ENCODE data around the gene HAGH.

HAGH gene

DNA sequence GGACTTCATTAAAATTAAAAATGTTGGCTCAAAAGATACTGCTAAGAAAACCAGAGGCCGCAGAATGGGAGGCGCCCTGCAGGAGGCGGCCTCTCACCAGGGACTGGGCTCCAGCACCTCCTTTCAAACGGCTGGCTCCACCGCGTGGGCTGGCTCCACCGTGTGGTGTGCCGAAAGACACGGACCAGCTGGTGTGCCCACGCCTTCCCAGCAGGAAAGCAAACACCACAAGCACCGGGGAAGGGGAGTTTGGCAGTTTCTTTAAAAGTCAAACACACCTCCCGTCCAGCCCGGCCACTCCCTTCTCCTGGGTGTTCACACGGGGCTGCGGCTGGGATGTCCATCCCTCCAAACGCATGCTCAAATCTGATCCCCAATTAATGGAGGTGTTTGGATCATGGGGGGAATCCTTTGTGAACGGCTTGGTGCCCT lies 13.9 kb downstream of the HAGH start (continued):
- TF ChIP-seq, protein P1, sequence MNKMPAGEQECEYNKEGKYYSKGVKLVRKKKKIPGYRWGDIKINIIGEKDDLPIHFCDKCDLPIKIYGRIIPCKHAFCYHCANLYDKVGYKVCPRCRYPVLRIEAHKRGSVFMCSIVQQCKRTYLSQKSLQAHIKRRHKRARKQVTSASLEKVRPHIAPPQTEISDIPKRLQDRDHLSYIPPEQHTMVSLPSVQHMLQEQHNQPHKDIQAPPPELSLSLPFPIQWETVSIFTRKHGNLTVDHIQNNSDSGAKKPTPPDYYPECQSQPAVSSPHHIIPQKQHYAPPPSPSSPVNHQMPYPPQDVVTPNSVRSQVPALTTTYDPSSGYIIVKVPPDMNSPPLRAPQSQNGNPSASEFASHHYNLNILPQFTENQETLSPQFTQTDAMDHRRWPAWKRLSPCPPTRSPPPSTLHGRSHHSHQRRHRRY (tag by site-specific recombination; IDR thresholded peaks at IDR 0.05), result no peak
- TF ChIP-seq IKZF3 (tag by site-specific recombination; IDR thresholded peaks at IDR 0.05), result 0 out of 2 replicates have a peak, but pooled peaks have one; percentile 44
- TF ChIP-seq SP7 (tag by site-specific recombination; IDR thresholded peaks at IDR 0.05), result 0 out of 2 replicates have a peak, but pooled peaks have one; percentile 44
- no peak for TF ChIP-seq ZNF239 (tag by site-specific recombination; IDR thresholded peaks at IDR 0.05)
- TF ChIP-seq WT1 (tag by site-specific recombination; IDR thresholded peaks at IDR 0.05), result peak; percentile 89
- TF ChIP-seq ZNF280D (tag by site-specific recombination; IDR thresholded peaks at IDR 0.05), result no peak
- TF ChIP-seq ZNF274 (IDR thresholded peaks at IDR 0.05; ENCODE audit: low read length), result no peak
- no peak for TF ChIP-seq ZNF274 (tag by site-specific recombination; IDR thresholded peaks at IDR 0.05; ENCODE audit: borderline replicate concordance)
- no peak for TF ChIP-seq ZBTB7A (tag by site-specific recombination; IDR thresholded peaks at IDR 0.05; ENCODE audit: low read depth)
- no peak for TF ChIP-seq SALL2 (tag by site-specific recombination; IDR thresholded peaks at IDR 0.05; ENCODE audit: borderline replicate concordance)
- TF ChIP-seq EGR2 (tag by site-specific recombination; IDR thresholded peaks at IDR 0.05; ENCODE audit: low read depth), result peak; percentile 96
- no peak for TF ChIP-seq FEZF1 (tag by site-specific recombination; IDR thresholded peaks at IDR 0.05)
- TF ChIP-seq KLF10 (tag by site-specific recombination; IDR thresholded peaks at IDR 0.05), result peak; percentile 31; the same call in 1 of the 2 replicates
- 0 out of 2 replicates have a peak, but pooled peaks have one; percentile 33 for TF ChIP-seq KLF9 (tag by site-specific recombination; IDR thresholded peaks at IDR 0.05; ENCODE audit: low read depth)
- TF ChIP-seq, protein P2, sequence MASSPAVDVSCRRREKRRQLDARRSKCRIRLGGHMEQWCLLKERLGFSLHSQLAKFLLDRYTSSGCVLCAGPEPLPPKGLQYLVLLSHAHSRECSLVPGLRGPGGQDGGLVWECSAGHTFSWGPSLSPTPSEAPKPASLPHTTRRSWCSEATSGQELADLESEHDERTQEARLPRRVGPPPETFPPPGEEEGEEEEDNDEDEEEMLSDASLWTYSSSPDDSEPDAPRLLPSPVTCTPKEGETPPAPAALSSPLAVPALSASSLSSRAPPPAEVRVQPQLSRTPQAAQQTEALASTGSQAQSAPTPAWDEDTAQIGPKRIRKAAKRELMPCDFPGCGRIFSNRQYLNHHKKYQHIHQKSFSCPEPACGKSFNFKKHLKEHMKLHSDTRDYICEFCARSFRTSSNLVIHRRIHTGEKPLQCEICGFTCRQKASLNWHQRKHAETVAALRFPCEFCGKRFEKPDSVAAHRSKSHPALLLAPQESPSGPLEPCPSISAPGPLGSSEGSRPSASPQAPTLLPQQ (tag by site-specific recombination; IDR thresholded peaks at IDR 0.05), result peak; percentile 34; the same call in 1 of the 2 replicates
- TF ChIP-seq ZNF341 (tag by site-specific recombination; IDR thresholded peaks at IDR 0.05; ENCODE audit: low read depth), result 0 out of 2 replicates have a peak, but pooled peaks have one; percentile 12

DNA sequence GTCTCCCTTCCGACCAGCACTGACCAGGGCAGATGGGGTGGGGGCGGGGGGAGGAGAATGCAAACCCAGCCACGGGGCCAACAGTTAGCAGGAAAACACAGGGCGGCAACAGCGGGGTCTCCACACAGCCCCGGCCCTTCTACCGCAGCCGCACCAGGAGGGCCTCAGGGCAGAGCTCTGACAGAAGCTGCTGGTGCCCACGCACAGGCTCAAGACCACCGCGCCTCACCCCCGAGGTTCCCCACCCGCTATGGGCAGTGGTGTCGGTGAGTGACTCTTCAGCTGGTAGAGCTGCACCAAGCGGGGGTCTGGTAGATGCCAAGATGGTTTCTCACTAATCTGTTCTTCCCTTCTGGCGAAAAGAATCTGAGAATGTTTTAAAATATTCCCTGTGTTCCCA lies 16.1 kb downstream of the HAGH start:
- POLR2A ChIA-PET, result no interaction called here
- Histone ChIP-seq H3K9me3 (ENCODE audit: control insufficient read depth, insufficient read depth, low read depth, low read length) (no peaks in the 10 kb centered on the region), H3K4me3 (ENCODE audit: low read depth, low read length) (no peak overlapping the region), H3K4me1 (ENCODE audit: control insufficient read depth, insufficient read depth, low read length) (no peaks in the 10 kb centered on the region), H3K36me3 (ENCODE audit: control insufficient read depth in 2 of 2, insufficient read depth in 1 of 2, low read length in 2 of 2) (peaks cover 21 to 63% of the 10 kb centered on the region in 2 experiments; a peak in 2 of 3 replicates), H3K27ac (ENCODE audit: extremely low read depth, low read depth, low read length) (no peak overlapping the region)
- CTCF ChIA-PET, result interaction anchor here (0.6 to 1.3 kb wide), 5 partner anchors 23 to 98 kb away, joined by 3 to 4 read pairs (median 3); partner anchors contain the start of genes NUBP2 and SPSB3
- TF ChIP-seq, protein P3, sequence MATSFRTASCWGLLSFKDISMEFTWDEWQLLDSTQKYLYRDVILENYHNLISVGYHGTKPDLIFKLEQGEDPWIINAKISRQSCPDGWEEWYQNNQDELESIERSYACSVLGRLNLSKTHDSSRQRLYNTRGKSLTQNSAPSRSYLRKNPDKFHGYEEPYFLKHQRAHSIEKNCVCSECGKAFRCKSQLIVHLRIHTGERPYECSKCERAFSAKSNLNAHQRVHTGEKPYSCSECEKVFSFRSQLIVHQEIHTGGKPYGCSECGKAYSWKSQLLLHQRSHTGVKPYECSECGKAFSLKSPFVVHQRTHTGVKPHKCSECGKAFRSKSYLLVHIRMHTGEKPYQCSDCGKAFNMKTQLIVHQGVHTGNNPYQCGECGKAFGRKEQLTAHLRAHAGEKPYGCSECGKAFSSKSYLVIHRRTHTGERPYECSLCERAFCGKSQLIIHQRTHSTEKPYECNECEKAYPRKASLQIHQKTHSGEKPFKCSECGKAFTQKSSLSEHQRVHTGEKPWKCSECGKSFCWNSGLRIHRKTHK (tag by site-specific recombination; IDR thresholded peaks at IDR 0.05), result no peak
- TF ChIP-seq PRDM10 (tag by site-specific recombination; IDR thresholded peaks at IDR 0.05) (no peak), OSR2 (tag by site-specific recombination; IDR thresholded peaks at IDR 0.05) (no peak), MZF1 (tag by site-specific recombination; IDR thresholded peaks at IDR 0.05; ENCODE audit: borderline replicate concordance) (no peak), ZNF747 (tag by site-specific recombination; IDR thresholded peaks at IDR 0.05) (no peak)

Measured in HEK293 (cell line).